ENCODE data around the gene USP8. TPM values are rescaled to one million over a fixed set of nuclear protein-coding genes. Genes with fewer than 3 reads are reported as not detected.

USP8 gene
- total and polyA plus RNA-seq, 2 of the 4 experiments (the other 2 are of a cell fraction), result 25.4 to 52.2 TPM

DNA sequence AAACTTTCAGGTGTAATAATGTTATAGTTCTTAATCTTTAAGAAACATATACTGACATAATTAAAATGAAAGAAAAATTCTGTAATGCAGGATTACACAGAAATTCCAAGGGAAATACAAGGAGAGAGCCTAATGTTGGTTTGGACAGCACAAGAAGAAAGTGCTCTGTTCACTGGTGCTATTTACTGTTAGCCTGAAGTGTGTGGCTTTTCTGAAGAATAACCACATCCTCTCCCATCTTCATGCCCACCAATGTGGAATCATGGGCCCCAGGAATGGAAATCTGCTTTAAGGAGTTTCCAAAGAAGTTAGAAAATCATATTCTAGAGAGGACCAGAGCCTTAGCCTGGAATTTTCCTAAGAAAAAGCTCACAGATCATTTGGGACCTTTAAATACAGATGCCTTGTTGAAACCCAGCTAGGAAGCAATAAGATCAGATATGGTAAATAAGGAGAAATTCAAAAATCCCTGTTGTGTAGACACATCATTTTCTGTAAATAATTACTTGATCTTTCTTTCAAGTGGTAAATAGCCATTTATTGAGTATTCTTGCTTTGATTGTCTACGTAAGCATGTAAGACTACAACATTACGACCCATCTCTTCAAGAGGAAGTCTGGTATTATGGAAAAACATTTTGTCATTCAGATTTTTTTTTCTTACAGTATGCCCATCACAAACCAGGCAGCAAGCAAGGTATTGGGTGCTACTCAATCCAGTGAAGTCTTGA is 132.6 kb downstream of the USP8 start:
- Histone ChIP-seq H2BK5ac (ENCODE audit: low read depth, low read length, poor library complexity, severe bottlenecking) (no peak overlapping the region), H3K27ac (ENCODE audit: insufficient read depth, low read length) (no peak overlapping the region), H3K36me3 (ENCODE audit: control insufficient read depth, insufficient read depth, low read length) (peaks cover 4% of the 10 kb centered on the region; the same call in 1 of the 2 replicates), H2BK15ac (ENCODE audit: low read depth, low read length) (no peak overlapping the region), H3K23ac (ENCODE audit: low read depth, low read length) (no peak overlapping the region), H3K4me1 (ENCODE audit: control insufficient read depth, insufficient read depth, low read length) (no peaks in the 10 kb centered on the region), H2BK120ac (ENCODE audit: low read depth, low read length) (no peak overlapping the region), H2AFZ (replicated peaks; ENCODE audit: low read length, poor library complexity) (no peak overlapping the region), H3K9me1 (ENCODE audit: insufficient read depth, low read length) (peaks cover 3% of the 10 kb centered on the region; the same call in 1 of the 2 replicates), H4K91ac (ENCODE audit: insufficient read depth, low read depth, low read length) (no peak overlapping the region), H3K14ac (replicated peaks; ENCODE audit: low read depth, low read length) (no peak overlapping the region), H3K9ac (ENCODE audit: low read depth, low read length) (no peak overlapping the region), H3K79me1 (ENCODE audit: low read depth in 1 of 2, low read length in 2 of 2) (no peaks in the 10 kb centered on the region; a peak in 1 of 4 replicates), H3K9me3 (ENCODE audit: control insufficient read depth, insufficient read depth, low read length) (no peaks in the 10 kb centered on the region), H4K5ac (ENCODE audit: low read depth, low read length) (no peak overlapping the region), H3K4me3 (ENCODE audit: insufficient read depth, low read depth, low read length) (no peak overlapping the region), H4K8ac (ENCODE audit: low read depth in 2 of 2, low read length in 2 of 2) (no peak overlapping the region), H3K27me3 (ENCODE audit: control insufficient read depth, insufficient read depth, low read length) (no peaks in the 10 kb centered on the region), H3K56ac (ENCODE audit: extremely low read depth, insufficient read depth, low read length) (no peak overlapping the region), H2AK9ac (replicated peaks; ENCODE audit: low read depth, low read length, poor library complexity) (no peak overlapping the region), H3K4me2 (ENCODE audit: low read depth, low read length) (no peak overlapping the region), H3K18ac (ENCODE audit: low read depth, low read length) (no peak overlapping the region), H2AK5ac (ENCODE audit: low read depth, low read length) (no peak overlapping the region), H2BK20ac (ENCODE audit: low read depth, low read length) (no peak overlapping the region), H4K20me1 (ENCODE audit: insufficient read depth, low read length) (no peaks in the 10 kb centered on the region; the same call in 1 of the 2 replicates), H3K4ac (ENCODE audit: low read depth, low read length) (no peak overlapping the region)
- intact Hi-C loops (cut with micrococcal nuclease) (no loop called here), dilution Hi-C loops (cut with HindIII; ENCODE audit: low sequenced_read_pairs, unreplicated experiment) (no loop called here), in situ Hi-C loops (cut with MboI; ENCODE audit: low sequenced_read_pairs) (no loop called here)
- no peak for DNase-seq
- TF ChIP-seq FOS (IDR thresholded peaks at IDR 0.05; ENCODE audit: low read depth, low read length) (no peak), RAD21 (IDR thresholded peaks at IDR 0.05; ENCODE audit: low read length) (no peak), POLR2A (IDR thresholded peaks at IDR 0.05; ENCODE audit: low read depth, low read length) (no peak), CHD1 (IDR thresholded peaks at IDR 0.05; ENCODE audit: low read depth, low read length) (no peak), MAFK (IDR thresholded peaks at IDR 0.05; ENCODE audit: low read depth, low read length) (no peak), MXI1 (IDR thresholded peaks at IDR 0.05; ENCODE audit: borderline replicate concordance, low read depth, low read length) (no peak), CEBPB (IDR thresholded peaks at IDR 0.05; ENCODE audit: low read depth, low read length) (no peak)
- TF ChIP-seq, protein P1, sequence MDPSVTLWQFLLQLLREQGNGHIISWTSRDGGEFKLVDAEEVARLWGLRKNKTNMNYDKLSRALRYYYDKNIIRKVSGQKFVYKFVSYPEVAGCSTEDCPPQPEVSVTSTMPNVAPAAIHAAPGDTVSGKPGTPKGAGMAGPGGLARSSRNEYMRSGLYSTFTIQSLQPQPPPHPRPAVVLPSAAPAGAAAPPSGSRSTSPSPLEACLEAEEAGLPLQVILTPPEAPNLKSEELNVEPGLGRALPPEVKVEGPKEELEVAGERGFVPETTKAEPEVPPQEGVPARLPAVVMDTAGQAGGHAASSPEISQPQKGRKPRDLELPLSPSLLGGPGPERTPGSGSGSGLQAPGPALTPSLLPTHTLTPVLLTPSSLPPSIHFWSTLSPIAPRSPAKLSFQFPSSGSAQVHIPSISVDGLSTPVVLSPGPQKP (IDR thresholded peaks at IDR 0.05; ENCODE audit: borderline replicate concordance, low read depth, low read length), result no peak
- TF ChIP-seq, protein P2, sequence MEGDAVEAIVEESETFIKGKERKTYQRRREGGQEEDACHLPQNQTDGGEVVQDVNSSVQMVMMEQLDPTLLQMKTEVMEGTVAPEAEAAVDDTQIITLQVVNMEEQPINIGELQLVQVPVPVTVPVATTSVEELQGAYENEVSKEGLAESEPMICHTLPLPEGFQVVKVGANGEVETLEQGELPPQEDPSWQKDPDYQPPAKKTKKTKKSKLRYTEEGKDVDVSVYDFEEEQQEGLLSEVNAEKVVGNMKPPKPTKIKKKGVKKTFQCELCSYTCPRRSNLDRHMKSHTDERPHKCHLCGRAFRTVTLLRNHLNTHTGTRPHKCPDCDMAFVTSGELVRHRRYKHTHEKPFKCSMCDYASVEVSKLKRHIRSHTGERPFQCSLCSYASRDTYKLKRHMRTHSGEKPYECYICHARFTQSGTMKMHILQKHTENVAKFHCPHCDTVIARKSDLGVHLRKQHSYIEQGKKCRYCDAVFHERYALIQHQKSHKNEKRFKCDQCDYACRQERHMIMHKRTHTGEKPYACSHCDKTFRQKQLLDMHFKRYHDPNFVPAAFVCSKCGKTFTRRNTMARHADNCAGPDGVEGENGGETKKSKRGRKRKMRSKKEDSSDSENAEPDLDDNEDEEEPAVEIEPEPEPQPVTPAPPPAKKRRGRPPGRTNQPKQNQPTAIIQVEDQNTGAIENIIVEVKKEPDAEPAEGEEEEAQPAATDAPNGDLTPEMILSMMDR (conservative IDR thresholded peaks at IDR 0.05; ENCODE audit: low read depth, low read length), result no peak
- ATAC-seq (ENCODE audit: low read depth), result no peak
- CTCF ChIA-PET, result interaction anchor here (0.5 kb wide), 1 partner anchor 26 kb away, joined by 4 read pairs; no protein-coding TSS in a partner anchor
- WGBS, 2 experiments (ENCODE audit: extremely low coverage in 2 of 2, insufficient read length in 1 of 2), result no CpG with 5 or more reads among the region's 2 CpGs
- no TSS peak for BruUV-seq (replicated peaks)
- POLR2A ChIA-PET (ENCODE audit: unreplicated experiment), result no interaction called here
